ENCODE data around the gene FSD1. TPM values are rescaled to one million over a fixed set of nuclear protein-coding genes. Genes with fewer than 3 reads are reported as not detected.
A peak's percentile ranks its signal among the peaks of the same experiment; 100 is the strongest.
"Not testable (repeated sequence)": the region's sequence is repeated elsewhere in the genome, so short reads cannot be mapped to it uniquely, and the experiment has no call there.

FSD1 gene
- total RNA-seq, 3 donors from 2014 or later = 0.64 to 2.0 (median 0.84) TPM

DNA sequence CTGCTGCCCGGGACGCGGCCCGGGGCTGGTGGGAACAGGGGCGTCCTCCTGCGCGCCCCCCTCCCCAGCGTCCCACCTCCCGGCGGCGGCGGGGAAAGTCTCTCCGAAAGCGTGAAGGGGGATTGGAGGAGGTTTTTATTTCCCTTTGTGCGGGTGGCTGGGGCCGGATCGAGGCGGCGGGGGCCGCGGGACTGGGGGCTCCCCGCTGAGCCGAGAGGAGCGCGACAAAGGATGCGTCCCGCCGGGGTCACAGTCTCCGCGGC, 25.2 kb upstream of the FSD1 start:
- Histone ChIP-seq H3K4me3 (no peak overlapping the region), H3K36me3 (ENCODE audit: low read depth) (no peaks in the 10 kb centered on the region), H3K9me3 (no peaks in the 10 kb centered on the region), H3K4me1 (ENCODE audit: low read depth) (peaks cover 9% of the 10 kb centered on the region)
- intact Hi-C loops (cut with DNase I, micrococcal nuclease) = no loop called here
- no peak for ATAC-seq
- no peak for DNase-seq
- TF ChIP-seq, protein P1, sequence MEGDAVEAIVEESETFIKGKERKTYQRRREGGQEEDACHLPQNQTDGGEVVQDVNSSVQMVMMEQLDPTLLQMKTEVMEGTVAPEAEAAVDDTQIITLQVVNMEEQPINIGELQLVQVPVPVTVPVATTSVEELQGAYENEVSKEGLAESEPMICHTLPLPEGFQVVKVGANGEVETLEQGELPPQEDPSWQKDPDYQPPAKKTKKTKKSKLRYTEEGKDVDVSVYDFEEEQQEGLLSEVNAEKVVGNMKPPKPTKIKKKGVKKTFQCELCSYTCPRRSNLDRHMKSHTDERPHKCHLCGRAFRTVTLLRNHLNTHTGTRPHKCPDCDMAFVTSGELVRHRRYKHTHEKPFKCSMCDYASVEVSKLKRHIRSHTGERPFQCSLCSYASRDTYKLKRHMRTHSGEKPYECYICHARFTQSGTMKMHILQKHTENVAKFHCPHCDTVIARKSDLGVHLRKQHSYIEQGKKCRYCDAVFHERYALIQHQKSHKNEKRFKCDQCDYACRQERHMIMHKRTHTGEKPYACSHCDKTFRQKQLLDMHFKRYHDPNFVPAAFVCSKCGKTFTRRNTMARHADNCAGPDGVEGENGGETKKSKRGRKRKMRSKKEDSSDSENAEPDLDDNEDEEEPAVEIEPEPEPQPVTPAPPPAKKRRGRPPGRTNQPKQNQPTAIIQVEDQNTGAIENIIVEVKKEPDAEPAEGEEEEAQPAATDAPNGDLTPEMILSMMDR (IDR thresholded peaks at IDR 0.05) = no peak

DNA sequence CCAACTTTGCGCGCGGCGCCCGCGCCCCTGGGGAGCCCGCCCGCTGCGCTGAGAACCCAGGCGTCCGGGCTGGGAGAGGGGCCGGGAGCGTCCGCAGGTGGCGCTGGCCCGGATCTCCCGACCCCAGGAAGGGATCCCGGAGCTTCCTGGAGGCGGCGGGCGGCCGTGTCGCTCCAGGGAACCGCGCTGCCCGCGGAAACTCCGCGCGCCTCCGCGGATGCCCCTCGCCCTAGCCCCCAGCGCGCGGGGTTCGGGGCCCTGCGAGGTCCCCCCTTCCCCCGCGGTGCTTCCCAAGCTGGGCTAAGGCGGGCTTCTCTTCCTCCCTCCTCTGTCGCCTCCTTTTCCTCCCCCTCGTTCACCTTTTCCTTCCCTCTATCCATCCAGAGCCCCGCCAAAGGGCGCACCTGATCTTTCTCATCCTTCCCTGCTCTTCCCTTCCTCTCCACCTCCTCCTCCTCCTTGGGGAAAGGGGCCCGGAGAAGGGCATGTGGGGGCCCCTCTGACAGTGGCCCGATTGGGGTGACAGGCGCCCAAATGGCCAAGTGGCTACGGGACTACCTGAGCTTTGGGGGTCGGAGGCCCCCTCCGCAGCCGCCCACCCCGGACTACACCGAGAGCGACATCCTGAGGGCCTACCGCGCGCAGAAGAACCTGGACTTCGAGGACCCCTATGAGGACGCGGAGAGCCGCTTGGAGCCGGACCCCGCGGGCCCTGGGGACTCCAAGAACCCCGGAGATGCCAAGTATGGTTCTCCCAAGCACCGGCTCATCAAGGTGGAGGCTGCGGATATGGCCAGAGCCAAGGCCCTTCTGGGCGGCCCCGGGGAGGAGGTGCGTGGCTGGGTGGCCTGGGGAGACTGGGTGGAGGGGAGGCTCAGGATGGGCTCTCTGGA, 24.6 kb upstream of the FSD1 start:
- DNase-seq = no peak
- Histone ChIP-seq H3K4me1 (ENCODE audit: low read depth) (peaks cover 9% of the 10 kb centered on the region), H3K9me3 (no peaks in the 10 kb centered on the region), H3K4me3 (no peak overlapping the region), H3K36me3 (ENCODE audit: low read depth) (no peaks in the 10 kb centered on the region)
- ATAC-seq = peak; percentile 3
- TF ChIP-seq, protein P1 (IDR thresholded peaks at IDR 0.05) = no peak
- intact Hi-C loops (cut with DNase I, micrococcal nuclease) = no loop called here

- TF ChIP-seq, protein P1 (IDR thresholded peaks at IDR 0.05) = no peak
- intact Hi-C loops (cut with DNase I, micrococcal nuclease) = no loop called here
- peak; percentile 89 to 93 (median 90) for DNase-seq
- no peaks in the 10 kb centered on the region for H3K36me3 ChIP-seq (ENCODE audit: low read depth)
- H3K4me1 ChIP-seq (ENCODE audit: low read depth) = peaks cover 5% of the 10 kb centered on the region
- no peaks in the 10 kb centered on the region for H3K9me3 ChIP-seq
- peak; percentile 97 for ATAC-seq
- H3K4me3 ChIP-seq = peak overlapping the region; percentile 28
These were observed 20.0 kb upstream of the FSD1 start for GRCh38 chr19:4284176-4284958.

GRCh38 chr19:4284974-4285373, 19.4 kb upstream of the FSD1 start:
- DNase-seq = no peak
- peak; percentile 31 for ATAC-seq
- Histone ChIP-seq H3K4me1 (ENCODE audit: low read depth) (no peaks in the 10 kb centered on the region), H3K9me3 (no peaks in the 10 kb centered on the region), H3K36me3 (ENCODE audit: low read depth) (no peaks in the 10 kb centered on the region), H3K4me3 (peak overlapping the region; percentile 28)
- TF ChIP-seq, protein P1 (IDR thresholded peaks at IDR 0.05) = no peak
- intact Hi-C loops (cut with DNase I, micrococcal nuclease) = no loop called here

- H3K4me3 ChIP-seq; H3K36me3 ChIP-seq (ENCODE audit: low read depth); intact Hi-C loops (cut with DNase I, micrococcal nuclease); DNase-seq; H3K4me1 ChIP-seq (ENCODE audit: low read depth); H3K9me3 ChIP-seq; ATAC-seq: not testable (repeated sequence)
These were observed 18.3 kb upstream of the FSD1 start for GRCh38 chr19:4286141-4286540.

Data from mucosa of descending colon (tissue), 3 donors.